ENCODE data around the gene PTPRM.

DNA sequence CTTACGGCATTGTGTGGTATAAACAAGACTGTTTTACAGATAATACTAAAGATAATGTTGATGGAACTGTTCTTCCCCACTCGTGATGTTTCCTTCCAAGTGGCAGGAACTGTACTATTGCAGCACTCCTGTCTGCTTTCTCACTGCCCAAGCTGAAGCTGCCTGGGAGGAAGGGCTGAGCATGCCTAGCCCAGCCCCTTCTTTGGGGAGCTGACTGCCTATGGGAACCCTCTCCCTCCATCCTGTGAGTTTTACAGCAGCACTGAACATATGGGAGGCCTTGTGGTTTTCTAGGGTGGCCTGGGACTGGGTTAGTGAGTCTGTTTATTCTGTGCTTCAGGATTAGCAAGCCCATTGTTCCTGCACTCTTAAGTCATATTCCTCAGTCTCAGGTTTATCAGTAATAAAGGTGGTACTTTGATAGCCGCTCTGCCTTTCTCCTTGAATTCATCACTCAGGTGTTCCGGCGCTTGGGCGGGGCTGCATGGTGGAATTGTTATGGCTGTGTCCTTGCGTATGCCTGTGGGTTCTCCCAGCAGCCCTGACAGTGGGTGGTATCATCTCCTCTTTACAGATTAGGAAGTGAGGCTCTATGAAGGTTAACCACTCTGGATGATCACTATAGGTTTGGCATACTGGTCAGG lies 379.7 kb downstream of the PTPRM start:
- TF ChIP-seq EZH2phosphoT487 (conservative IDR thresholded peaks at IDR 0.05; ENCODE audit: low read length): no peak
- TF ChIP-seq, protein P1, sequence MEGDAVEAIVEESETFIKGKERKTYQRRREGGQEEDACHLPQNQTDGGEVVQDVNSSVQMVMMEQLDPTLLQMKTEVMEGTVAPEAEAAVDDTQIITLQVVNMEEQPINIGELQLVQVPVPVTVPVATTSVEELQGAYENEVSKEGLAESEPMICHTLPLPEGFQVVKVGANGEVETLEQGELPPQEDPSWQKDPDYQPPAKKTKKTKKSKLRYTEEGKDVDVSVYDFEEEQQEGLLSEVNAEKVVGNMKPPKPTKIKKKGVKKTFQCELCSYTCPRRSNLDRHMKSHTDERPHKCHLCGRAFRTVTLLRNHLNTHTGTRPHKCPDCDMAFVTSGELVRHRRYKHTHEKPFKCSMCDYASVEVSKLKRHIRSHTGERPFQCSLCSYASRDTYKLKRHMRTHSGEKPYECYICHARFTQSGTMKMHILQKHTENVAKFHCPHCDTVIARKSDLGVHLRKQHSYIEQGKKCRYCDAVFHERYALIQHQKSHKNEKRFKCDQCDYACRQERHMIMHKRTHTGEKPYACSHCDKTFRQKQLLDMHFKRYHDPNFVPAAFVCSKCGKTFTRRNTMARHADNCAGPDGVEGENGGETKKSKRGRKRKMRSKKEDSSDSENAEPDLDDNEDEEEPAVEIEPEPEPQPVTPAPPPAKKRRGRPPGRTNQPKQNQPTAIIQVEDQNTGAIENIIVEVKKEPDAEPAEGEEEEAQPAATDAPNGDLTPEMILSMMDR (IDR thresholded peaks at IDR 0.05; ENCODE audit: insufficient read depth, low read length, poor library complexity, severe bottlenecking): no peak

All from SU-DHL-6 (cell line).